ENCODE data around the gene KAZN. TPM values are rescaled to one million over a fixed set of nuclear protein-coding genes. Genes with fewer than 3 reads are reported as not detected.

Gene KAZN
- polyA plus RNA-seq, 1 donor (not counting 4 experiments of a cell fraction or from before 2014, with no cell fraction given), result 5.9 TPM

GRCh38 chr1:14851760-14852159 lies 253.3 kb downstream of the KAZN start:
- H3K4me2 ChIP-seq (ENCODE audit: control insufficient read depth, extremely low read depth, insufficient read depth, low read depth, low read length), result no peak overlapping the region
- no peaks in the 10 kb centered on the region for H3K9me1 ChIP-seq (ENCODE audit: control insufficient read depth, extremely low read depth, insufficient read depth, low read length)
- no peak overlapping the region for H3K27ac ChIP-seq (ENCODE audit: control insufficient read depth, insufficient read depth, low read length)
- H3K79me2 ChIP-seq (ENCODE audit: control insufficient read depth, insufficient read depth, low read length), result no peaks in the 10 kb centered on the region
- dilution Hi-C loops (cut with MboI; ENCODE audit: extremely low pct_ligation_motif_present, low sequenced_read_pairs), result no loop called here
- no peak overlapping the region for H3K4me3 ChIP-seq (ENCODE audit: control insufficient read depth in 2 of 3, extremely low read depth in 1 of 3, insufficient read depth in 2 of 3, low read depth in 1 of 3, low read length in 3 of 3)
- no peaks in the 10 kb centered on the region for H3K4me1 ChIP-seq (ENCODE audit: control insufficient read depth, extremely low read depth, insufficient read depth, low read length)
- H3K27me3 ChIP-seq (ENCODE audit: control insufficient read depth, extremely low read depth, insufficient read depth, low read length), result no peaks in the 10 kb centered on the region
- DNase-seq (ENCODE audit: low read depth, low spot score), result no peak
- no peaks in the 10 kb centered on the region for H3K36me3 ChIP-seq (ENCODE audit: control insufficient read depth in 2 of 2, extremely low read depth in 1 of 2, insufficient read depth in 2 of 2, low read length in 2 of 2)
- no peaks in the 10 kb centered on the region for H3K9me3 ChIP-seq (ENCODE audit: control insufficient read depth, low read depth, low read length)
- FAIRE-seq, result no peak
- H2AFZ ChIP-seq (ENCODE audit: control insufficient read depth, low read length), result no peak overlapping the region
- TF ChIP-seq EZH2 (IDR thresholded peaks at IDR 0.05; ENCODE audit: low read length) (no peak), CTCF (optimal IDR thresholded peaks at IDR 0.05 in 1 of 3, IDR thresholded peaks at IDR 0.05 in 1 of 3, conservative IDR thresholded peaks at IDR 0.05 in 1 of 3; ENCODE audit: extremely low read depth in 1 of 3, insufficient read depth in 2 of 3, low read length in 3 of 3) (no peak)
- no peaks in the 10 kb centered on the region for H4K20me1 ChIP-seq (ENCODE audit: control insufficient read depth, extremely low read depth, insufficient read depth, low read length)
- no peak overlapping the region for H3K9ac ChIP-seq (ENCODE audit: control insufficient read depth, extremely low read depth, insufficient read depth, low read length)

- no peaks in the 10 kb centered on the region for H3K27me3 ChIP-seq (ENCODE audit: control insufficient read depth, extremely low read depth, insufficient read depth, low read length)
- dilution Hi-C loops (cut with MboI; ENCODE audit: extremely low pct_ligation_motif_present, low sequenced_read_pairs), result no loop called here
- H3K9me1 ChIP-seq (ENCODE audit: control insufficient read depth, extremely low read depth, insufficient read depth, low read length), result no peaks in the 10 kb centered on the region
- H3K9me3 ChIP-seq (ENCODE audit: control insufficient read depth, low read depth, low read length), result no peaks in the 10 kb centered on the region
- DNase-seq (ENCODE audit: low read depth, low spot score) (no peak), FAIRE-seq (no peak)
- no peak overlapping the region for H2AFZ ChIP-seq (ENCODE audit: control insufficient read depth, low read length)
- H3K4me3 ChIP-seq (ENCODE audit: control insufficient read depth in 2 of 3, extremely low read depth in 1 of 3, insufficient read depth in 2 of 3, low read depth in 1 of 3, low read length in 3 of 3), result no peak overlapping the region
- H3K4me2 ChIP-seq (ENCODE audit: control insufficient read depth, extremely low read depth, insufficient read depth, low read depth, low read length), result no peak overlapping the region
- no peak overlapping the region for H3K27ac ChIP-seq (ENCODE audit: control insufficient read depth, insufficient read depth, low read length)
- no peaks in the 10 kb centered on the region for H3K4me1 ChIP-seq (ENCODE audit: control insufficient read depth, extremely low read depth, insufficient read depth, low read length)
- no peaks in the 10 kb centered on the region for H3K79me2 ChIP-seq (ENCODE audit: control insufficient read depth, insufficient read depth, low read length)
- H3K36me3 ChIP-seq (ENCODE audit: control insufficient read depth in 2 of 2, extremely low read depth in 1 of 2, insufficient read depth in 2 of 2, low read length in 2 of 2), result no peaks in the 10 kb centered on the region
- no peak for TF ChIP-seq CTCF (optimal IDR thresholded peaks at IDR 0.05 in 1 of 3, IDR thresholded peaks at IDR 0.05 in 1 of 3, conservative IDR thresholded peaks at IDR 0.05 in 1 of 3; ENCODE audit: extremely low read depth in 1 of 3, insufficient read depth in 2 of 3, low read length in 3 of 3)
- TF ChIP-seq EZH2 (IDR thresholded peaks at IDR 0.05; ENCODE audit: low read length), result no peak
- no peak overlapping the region for H3K9ac ChIP-seq (ENCODE audit: control insufficient read depth, extremely low read depth, insufficient read depth, low read length)
- no peaks in the 10 kb centered on the region for H4K20me1 ChIP-seq (ENCODE audit: control insufficient read depth, extremely low read depth, insufficient read depth, low read length)
These were observed 253.8 kb downstream of the KAZN start for GRCh38 chr1:14852291-14852690.
